AG10803 (cell line): ENCODE measurements around the gene PDLIM5.
"Not testable (repeated sequence)": the region's sequence is repeated elsewhere in the genome, so short reads cannot be mapped to it uniquely, and the experiment has no call there.

ENCODE experiments used
- DNase-seq: peaks from one replicate; pipeline ENCODE4 v3.0.0; 2010; ENCODE audit warnings: low read depth
- H3K4me3 ChIP-seq: 2 replicates; pipeline ENCODE4 v1.5.1; 2011; ENCODE audit warnings: mild to moderate bottlenecking, low read length, control low read depth
- TF ChIP-seq, protein P1 (sequence below): conservative IDR thresholded peaks from 2 replicates; pipeline ENCODE4 v1.5.1; 2011; ENCODE audit warnings: mild to moderate bottlenecking, low read length, control low read depth, inconsistent platforms

The PDLIM5 gene

DNA sequence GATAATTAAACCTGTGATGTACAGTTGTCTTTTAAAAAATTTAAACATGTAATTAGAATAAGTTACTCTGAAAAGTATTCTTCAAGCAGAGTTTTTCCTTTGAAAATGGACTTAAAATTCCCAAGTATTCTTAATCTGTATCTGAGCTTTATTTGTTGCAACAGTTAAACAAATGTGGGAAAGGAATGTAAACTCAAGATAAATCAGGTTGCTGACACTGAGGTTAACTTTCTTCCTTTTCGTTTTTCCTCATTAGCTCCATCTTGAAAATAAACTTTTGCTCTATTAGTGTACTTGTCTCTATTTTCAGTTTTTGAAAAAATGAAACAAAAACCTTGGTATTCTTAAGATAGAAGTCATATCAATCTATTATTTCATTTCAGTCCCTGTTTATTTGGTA, 161.5 kb downstream of the PDLIM5 start:
- peak; percentile 15 for DNase-seq
- TF ChIP-seq, protein P1, sequence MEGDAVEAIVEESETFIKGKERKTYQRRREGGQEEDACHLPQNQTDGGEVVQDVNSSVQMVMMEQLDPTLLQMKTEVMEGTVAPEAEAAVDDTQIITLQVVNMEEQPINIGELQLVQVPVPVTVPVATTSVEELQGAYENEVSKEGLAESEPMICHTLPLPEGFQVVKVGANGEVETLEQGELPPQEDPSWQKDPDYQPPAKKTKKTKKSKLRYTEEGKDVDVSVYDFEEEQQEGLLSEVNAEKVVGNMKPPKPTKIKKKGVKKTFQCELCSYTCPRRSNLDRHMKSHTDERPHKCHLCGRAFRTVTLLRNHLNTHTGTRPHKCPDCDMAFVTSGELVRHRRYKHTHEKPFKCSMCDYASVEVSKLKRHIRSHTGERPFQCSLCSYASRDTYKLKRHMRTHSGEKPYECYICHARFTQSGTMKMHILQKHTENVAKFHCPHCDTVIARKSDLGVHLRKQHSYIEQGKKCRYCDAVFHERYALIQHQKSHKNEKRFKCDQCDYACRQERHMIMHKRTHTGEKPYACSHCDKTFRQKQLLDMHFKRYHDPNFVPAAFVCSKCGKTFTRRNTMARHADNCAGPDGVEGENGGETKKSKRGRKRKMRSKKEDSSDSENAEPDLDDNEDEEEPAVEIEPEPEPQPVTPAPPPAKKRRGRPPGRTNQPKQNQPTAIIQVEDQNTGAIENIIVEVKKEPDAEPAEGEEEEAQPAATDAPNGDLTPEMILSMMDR: no peak
- no peak overlapping the region for H3K4me3 ChIP-seq

DNA sequence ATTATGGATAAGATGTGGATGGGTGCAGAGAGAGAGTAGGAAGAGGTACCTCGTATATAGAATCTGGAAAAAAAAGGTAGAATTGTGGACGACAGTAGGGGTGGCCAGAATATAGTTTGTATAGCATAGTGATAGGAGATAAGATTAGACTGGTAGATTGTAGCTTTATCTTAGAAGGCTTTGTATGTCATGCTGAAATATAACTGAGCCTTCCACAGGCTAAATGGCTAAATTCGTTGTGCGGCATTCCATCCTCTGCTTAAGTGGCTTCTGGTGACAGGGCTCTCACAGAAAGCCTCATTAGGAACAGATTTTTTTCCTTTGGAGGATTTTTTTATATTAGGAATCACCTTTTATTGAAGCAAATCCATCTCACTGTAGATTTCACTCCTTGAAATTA, 163.7 kb downstream of the PDLIM5 start:
- TF ChIP-seq, protein P1: no peak
- H3K4me3 ChIP-seq: no peak overlapping the region
- no peak for DNase-seq

DNA sequence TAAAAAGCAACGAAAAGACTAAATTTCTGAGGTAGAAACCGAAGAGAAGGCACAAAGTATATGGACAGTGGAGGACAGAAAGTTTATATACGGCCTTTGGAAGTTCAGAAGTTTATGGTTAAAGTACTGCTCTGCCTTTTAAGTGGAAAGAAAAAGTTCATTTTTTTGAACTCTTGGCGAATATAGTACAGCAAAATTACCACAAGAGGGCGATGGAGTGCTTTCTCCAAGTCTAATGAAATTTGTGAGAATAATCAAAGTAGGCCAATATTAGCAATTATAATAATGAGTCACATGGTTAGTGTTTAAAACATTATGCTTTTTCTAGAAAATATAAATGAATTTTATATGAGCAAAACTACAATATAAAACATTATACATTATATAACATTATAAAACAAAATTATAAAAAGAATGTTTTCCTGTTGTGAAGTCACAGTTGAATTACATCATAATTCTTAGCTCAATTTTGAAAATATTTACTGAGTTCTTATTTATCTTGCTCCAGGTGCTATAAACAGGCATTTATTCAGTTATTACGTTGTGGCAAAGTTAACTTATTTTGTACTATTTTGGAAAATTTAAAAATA, 169.8 kb downstream of the PDLIM5 start:
- TF ChIP-seq, protein P1: peak; percentile 92
- DNase-seq: peak; percentile 47
- H3K4me3 ChIP-seq: no peak overlapping the region

DNA sequence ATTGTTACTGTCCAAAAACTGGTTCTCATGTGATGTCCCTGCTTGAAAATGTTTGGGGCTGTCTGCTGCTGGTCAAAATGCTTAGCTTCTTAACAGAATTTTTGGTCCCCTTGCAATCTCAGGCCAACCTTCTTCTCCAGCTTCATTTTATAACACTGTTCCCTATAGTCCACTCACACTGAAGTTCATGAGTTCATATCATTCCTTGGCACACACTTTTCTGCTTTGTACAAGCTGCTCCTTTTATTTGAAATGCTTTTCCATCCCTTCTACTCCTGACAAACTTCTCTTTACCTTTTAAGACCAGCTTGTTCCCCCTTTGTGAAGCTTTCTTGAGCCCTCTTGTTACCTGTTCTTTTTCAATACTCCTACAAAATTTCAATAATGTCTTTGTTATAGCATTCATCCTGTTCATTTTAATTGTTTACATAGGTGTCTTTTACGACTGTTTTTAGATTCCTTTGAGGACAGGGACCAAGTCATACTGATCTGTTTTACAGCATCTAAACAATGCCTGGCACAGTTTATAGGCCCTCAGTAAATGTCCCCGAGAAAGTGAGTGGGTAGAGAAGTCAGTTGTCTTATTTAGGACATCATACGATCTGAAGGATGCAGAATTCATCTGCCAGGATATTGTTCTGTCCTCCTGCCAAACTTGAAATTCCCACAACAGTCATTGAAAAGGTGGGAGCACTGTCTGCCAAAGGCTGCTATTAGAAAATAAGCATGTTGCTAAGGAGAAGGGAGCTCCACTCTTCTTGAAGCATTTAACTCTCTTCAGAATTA, 171.6 kb downstream of the PDLIM5 start:
- DNase-seq: no peak
- TF ChIP-seq, protein P1: no peak

DNA sequence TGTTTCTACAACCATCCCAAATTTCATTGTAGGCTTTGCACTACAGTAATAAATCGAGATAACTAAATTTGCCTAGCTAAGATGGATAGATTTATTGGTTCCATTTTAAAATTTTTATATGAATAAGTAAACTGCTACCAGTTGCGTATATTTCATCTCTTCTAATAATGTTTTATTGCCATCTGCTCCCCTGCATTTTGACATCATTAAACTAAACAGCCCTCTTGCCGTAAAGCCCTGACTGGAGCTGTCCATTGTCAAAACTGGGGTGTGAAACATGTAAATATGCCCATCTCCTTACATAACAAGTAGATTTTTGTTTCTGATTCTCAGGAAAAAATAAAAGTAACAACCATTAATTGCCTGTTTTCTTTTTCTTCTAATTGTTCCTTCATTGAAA, 175.2 kb downstream of the PDLIM5 start:
- DNase-seq: no peak
- no peak overlapping the region for H3K4me3 ChIP-seq
- TF ChIP-seq, protein P1: no peak

More for the DNA sequence above, 171.6 kb downstream of the PDLIM5 start:
- no peak overlapping the region for H3K4me3 ChIP-seq

DNA sequence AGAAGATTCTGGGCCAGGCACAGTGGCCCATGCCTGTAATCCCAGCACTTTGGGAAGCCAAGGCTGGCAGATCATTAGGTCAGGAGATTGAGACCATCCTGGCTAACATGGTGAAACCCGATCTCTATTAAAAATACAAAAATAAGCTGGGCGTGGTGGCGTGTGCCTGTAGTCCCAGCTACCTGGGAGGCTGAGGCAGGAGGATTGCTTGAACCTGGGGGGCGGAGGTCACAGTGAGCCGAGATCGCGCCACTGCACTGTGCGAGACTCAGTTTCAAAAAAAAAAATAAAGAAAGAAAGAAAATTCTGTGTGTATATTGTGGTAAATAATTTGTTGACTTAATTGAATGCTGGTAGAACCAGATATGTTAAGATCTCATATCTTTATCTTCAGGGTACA, 177.3 kb downstream of the PDLIM5 start:
- H3K4me3 ChIP-seq, DNase-seq: not testable (repeated sequence)

DNA sequence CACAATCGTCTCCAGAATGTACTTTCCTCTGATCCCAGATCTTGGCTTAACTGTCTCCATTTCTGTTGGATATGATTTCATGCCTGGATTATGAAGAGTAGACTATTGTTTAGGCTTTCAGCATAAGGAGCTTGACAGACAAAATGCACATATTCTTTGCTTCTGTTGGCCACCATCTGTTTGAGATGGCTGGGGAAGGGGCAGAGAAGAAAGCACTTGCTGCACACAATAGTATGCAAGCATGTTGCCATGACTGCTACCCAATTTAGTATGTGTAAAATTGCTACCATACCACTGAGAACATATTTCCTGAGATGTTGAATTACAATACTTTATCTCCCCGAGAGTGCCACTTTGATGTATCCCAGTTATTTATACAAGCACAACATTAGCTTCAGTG, 178.1 kb downstream of the PDLIM5 start:
- DNase-seq: no peak
- TF ChIP-seq, protein P1: no peak
- H3K4me3 ChIP-seq: no peak overlapping the region
